Measurements from ENCODE around the gene TNFSF8. TPM values are rescaled to one million over a fixed set of nuclear protein-coding genes. Genes with fewer than 3 reads are reported as not detected.

TNFSF8 gene
- total RNA-seq, 1 experiment from 2014 or later, result not detected

GRCh38 chr9:114869845-114870244 is 60.5 kb downstream of the TNFSF8 start:
- peak; percentile 28 for DNase-seq (ENCODE audit: low read depth)

GRCh38 chr9:114869378-114869777 is 61.0 kb downstream of the TNFSF8 start:
- DNase-seq (ENCODE audit: low read depth), result no peak

DNA sequence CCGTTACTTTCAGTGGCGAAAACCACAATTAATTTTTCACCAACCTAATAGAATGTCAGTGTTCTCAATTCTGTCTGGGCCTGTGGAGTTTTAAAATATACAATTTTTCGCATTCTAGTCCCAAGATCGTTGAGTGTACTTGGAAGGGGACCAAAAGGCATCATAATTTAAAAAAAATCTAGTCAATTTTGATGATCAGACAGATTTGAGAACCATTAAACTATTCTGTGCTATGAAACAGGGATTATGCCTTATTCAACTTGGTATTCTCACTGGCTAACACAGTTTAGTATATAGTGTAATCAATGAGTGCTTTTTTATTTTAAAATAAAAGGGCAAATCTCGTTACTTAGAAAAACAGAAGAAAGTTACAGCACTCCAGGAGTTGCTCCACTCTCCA is 63.1 kb downstream of the TNFSF8 start:
- DNase-seq (ENCODE audit: low read depth), result no peak

- DNase-seq (ENCODE audit: low read depth), result no peak
Measured at GRCh38 chr9:114864471-114864870, 65.9 kb downstream of the TNFSF8 start.

GRCh38 chr9:114861922-114862605 is 68.3 kb downstream of the TNFSF8 start:
- DNase-seq (ENCODE audit: low read depth), result no peak

- DNase-seq (ENCODE audit: low read depth), result no peak
Measured at GRCh38 chr9:114861273-114861672, 69.1 kb downstream of the TNFSF8 start.

GRCh38 chr9:114860187-114860586 is 70.2 kb downstream of the TNFSF8 start:
- DNase-seq (ENCODE audit: low read depth), result no peak

DNA sequence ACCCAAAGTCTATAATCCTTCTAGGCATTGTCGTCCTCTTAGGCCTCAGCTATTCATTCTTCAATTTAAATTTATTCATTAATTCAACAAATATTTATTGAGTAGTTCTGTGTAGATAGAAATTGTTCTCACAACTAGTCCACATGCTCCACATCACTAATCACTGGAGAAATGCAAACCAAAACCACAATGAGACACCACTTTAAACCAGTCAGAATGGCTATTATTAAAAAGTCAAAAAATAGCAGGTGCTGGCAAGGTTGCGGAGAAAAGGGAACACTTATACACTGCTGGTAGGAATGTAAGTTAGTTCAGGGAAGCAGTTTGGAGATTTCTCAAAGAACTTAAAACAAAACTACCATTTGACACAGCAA is 73.5 kb downstream of the TNFSF8 start:
- DNase-seq (ENCODE audit: low read depth), result no peak

DNA sequence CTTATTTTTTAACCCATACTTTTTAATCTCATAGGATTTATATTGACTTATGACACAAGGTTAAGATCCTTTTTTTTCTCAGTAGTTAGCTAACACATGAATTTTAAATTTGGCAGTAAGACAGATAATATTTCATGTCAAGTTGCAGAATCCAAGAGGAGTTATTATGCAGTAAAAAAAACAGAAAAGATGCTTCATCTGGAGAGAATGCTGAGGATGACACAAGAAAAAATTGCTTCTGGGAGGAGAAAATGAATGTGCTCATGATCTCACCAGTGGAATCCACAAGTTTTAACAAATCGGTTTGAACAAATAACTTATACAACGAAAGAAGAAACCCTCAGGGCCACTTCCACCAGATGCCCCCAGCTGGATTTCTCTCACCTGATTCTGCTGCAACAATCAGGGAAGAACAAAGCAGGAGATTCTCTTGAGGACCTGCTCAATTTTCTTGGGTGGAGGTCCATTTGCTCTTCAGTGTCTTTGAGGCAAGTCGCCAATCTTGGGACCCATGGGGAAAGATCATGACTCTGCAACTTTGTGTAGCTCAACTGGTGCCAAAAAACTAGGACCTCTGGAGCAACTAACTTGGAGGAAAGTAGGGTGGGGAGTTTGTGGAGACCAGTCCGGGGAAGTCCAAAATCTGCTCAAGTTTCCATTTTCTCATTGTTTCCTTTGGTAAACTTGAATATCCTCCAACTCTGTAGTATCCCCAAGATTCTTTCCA is 74.0 kb downstream of the TNFSF8 start:
- DNase-seq (ENCODE audit: low read depth), result no peak

DNA sequence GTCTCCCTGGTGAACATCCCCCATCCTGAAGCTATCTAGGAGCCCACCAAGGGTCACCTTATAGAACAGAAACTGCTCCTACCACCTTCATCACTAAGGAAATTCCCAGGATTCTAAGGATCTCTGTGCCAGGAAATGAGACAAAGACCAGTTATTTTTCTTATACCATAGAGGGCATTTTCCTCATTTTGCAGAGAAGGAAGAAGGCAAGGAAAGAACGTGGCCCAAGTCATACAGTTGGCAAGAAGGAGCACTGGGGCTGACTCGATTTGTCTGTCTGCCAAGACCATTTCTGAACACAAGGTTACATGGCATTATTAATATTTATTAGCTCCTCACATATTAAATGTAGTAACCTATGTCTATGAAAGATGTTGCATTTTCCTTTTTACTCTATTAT is 74.9 kb downstream of the TNFSF8 start:
- DNase-seq (ENCODE audit: low read depth), result no peak

DNA sequence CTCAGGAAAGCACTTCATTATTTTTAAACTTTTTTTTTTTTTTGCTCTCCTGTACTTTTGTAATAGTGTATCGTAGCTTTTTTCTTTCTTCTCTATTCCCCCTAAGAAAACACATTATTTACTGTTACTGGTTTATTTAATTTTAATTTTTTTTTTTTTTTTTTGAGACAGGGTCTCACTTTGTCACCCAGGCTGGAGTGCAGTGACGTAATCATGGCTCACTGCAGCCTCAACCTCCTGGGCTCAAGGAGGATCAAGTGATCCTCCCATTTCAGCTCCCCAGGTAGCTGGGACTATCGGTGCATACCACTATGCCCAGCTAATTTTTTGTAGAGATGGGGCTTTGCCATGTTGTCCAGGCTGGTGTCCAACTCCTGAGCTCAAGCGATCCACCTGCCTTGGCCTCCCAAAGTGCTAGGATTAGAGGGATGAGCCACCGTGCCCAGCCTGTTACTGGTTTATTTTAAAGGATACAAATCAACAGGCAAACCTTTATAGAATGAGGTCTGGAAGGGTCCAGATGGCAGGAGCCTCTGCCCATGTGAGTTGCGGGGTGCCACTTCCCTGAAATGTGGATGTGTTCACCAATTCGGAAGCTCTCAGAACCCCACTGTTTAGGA is 75.5 kb downstream of the TNFSF8 start:
- DNase-seq (ENCODE audit: low read depth), result no peak

GRCh38 chr9:114853071-114853855 is 77.1 kb downstream of the TNFSF8 start:
- DNase-seq (ENCODE audit: low read depth), result no peak

- no peak for DNase-seq (ENCODE audit: low read depth)
Measured at GRCh38 chr9:114852050-114852594, 78.3 kb downstream of the TNFSF8 start.

- DNase-seq (ENCODE audit: low read depth), result no peak
Measured at GRCh38 chr9:114851306-114851705, 79.1 kb downstream of the TNFSF8 start.

Other genes with a start within 250 kb of the TNFSF8 start
- gene TEX48, start 248.4 kb downstream of the TNFSF8 start, total RNA-seq (2014; rRNA removed; shearing (Covaris generic)), result 0.96 TPM in 1 of 2 replicates, not detected in the other
- 0.23 and 0.53 TPM in 2 replicates for gene TNFSF15, start 124.6 kb downstream of the TNFSF8 start, total RNA-seq (2014; rRNA removed; shearing (Covaris generic))
- 44.5 and 45.8 TPM in 2 replicates for gene TNC, start 187.6 kb upstream of the TNFSF8 start, total RNA-seq (2014; rRNA removed; shearing (Covaris generic))

Measured in HT1080 (cell line).